SH-SY5Y (cell line): ENCODE data around the gene AIFM3.

Experiments
- GATA2 ChIP-seq: IDR thresholded peaks from 2 replicates; pipeline ENCODE4 v1.6.1; 2011; ENCODE audit warnings: mild to moderate bottlenecking, low read depth, low read length
- GATA3 ChIP-seq: IDR thresholded peaks from 2 replicates; pipeline ENCODE4 v1.6.1; 2011; ENCODE audit warnings: low read depth, mild to moderate bottlenecking, low read length, moderate library complexity

DNA sequence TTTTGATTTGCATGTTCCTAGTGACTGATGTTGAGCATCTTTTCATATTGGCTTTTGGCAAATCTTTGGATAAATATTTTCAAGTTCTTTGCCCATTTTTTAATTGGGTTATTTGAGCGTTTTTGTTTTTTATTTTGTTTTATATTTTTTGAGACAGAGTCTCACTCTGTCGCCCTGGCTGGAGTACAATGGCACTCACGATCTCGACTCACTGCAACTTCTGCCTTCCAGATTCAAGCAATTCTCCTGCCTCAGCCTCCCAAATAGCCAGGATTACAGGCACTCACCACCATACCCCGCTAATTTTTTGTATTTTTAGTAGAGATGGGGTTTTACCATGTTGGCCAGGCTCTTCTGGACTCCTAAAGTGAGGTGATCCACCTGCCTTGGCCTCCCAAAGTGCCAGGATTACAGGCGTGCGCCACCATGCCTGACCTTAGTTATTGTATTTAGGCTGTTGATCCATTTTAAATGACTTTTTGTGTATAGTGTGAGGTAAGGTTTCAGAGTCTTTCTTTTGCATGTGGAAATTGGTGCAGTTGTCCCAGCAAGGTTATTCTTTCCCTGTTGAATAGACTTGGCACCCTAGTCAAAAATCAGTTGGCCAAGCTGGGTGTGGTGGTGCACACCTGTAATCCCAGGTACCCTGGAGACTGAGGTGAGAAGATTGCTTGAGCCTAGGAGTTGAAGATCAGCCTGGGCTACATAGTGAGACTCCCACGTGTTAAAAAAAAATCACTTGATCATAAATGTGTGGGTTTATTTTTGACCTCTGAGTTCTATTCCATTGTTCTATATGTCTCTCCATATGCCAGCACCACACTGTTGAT lies 23.7 kb upstream of the AIFM3 start:
- TF ChIP-seq GATA2 (no peak), GATA3 (no peak)
